ENCODE results near the gene COBLL1.
"Not testable (repeated sequence)": the region's sequence is repeated elsewhere in the genome, so short reads cannot be mapped to it uniquely, and the experiment has no call there.

Gene COBLL1

DNA sequence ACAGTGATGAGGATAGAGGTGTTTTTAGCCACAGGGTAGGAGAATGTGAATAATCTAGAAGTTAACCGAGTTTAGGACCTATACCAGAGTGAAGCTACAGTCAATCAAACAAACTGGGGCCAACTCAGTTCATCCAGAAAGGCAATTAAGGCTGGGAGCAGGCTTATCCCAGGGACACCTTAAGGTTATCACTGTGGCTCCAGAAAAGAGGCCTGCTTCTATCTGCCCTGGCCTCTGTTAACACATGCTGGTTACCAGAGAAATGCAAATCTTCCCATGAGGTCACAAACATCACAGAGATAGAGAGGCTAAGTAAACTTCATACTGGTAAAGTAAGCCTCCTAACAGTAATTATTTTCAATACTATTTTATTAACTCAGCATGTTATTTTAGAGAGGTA lies 127.2 kb downstream of the COBLL1 start:
- no peak for DNase-seq

- DNase-seq = no peak
Observed at GRCh38 chr2:164711766-164712138, 129.9 kb downstream of the COBLL1 start.

- DNase-seq = no peak
Observed at GRCh38 chr2:164710837-164711765, 130.5 kb downstream of the COBLL1 start.

GRCh38 chr2:164710252-164710836 lies 131.3 kb downstream of the COBLL1 start:
- not testable (repeated sequence) for DNase-seq

DNA sequence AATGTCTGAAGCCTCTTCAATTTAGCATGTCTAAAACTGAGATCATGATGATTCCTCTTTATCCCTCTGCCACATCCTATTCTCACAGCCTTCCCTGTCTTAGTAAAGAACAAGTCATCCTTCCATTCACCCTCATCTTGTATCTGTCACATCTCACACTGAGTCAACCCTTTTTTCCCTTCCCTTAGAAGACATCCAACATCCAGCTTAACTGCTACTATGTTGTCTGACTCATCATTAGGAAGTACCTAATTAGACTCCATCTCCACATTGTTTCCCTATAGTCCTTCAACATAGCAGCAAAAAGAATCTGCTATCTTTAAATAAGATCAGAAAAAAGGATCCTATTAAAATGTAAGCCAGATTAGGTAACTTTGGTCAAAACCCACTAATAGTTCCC lies 135.1 kb downstream of the COBLL1 start:
- no peak for DNase-seq

DNA sequence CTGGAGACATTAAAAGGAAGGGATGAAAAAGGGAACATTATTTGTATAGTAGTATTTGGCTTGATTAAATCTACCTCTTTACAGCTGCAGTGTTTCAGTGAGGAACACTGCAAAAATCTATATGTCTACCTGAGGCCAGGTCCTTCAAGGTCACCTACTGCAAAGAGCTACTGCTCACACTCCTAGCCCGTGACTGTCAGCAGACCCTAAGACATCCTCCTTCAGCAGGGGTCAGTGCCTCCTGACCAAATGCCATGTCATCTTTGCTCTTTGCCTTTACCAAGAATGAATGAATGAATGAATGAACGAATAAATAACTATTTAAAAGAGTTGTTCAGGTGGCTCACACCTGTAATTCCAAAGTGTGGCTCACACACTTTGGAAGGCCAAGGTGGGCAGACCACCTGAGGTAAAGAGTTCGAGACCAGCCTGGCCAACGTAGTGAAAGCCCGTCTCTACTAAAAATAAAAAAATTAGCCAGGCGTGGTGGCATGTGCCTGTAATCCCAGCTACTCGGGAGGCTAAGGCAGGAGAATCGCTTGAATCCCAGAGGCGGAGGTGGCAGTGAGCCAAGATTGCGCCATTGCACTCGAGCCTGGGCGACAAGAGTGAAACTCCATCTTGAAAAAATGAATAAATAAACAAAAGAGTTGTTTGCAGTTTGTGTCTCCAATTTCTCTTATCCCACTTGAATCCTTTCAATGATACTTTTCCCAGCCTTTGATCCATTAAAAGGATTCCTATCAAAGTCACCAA lies 136.0 kb downstream of the COBLL1 start:
- no peak for DNase-seq

DNA sequence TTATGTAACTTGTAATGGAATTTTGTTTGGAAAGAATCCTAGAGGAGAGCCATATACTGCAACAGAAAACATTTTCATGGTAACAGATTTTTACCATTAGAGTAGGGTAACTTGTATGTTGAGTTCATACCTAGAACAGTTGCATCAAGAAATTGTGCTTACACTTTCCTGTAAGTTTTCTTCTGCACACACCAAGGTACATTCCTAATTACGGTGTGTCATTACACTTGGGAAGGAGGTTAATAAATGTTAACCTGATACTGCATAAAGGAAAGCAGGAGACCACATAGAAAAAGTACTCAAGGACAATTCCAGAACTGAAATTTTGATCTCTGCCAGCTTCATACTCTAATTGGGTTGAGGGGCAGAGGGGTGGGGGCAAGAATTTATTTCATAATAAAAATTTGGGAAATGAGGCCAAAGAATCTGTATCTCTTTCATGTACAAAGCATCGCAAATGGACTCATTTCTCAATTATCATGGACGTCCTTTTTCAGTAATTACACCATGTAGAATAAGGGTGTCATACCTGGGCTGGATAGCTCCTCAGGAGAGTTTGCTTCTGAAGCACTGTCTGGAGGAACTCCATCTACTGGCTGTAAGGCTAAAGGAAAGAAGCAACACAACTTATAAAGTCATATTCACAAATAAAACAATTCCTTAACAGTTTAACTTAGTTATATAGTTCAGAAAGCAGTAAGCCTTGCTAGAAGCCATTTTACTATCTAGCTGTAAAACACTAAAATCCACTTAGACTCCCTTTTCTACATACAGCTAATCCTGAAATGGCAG lies 137.5 kb downstream of the COBLL1 start:
- DNase-seq = no peak

DNA sequence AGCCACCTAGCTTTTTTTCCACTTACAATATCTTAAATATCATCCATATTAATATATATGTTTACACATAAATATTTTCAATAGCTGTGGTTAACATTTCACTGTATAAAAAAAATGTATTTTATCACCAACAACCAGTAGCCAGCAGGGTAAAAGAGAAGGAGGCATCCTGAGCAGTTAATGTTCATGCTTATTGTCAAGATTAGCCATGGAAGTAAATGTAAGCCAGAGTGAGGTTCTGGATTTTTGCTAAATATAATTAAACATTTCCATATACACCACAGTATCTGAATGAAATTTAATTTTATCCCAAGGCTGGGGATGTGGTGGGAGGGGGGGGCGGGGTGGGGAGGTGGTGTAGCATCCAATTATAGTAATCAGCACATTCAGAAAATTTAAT lies 140.1 kb downstream of the COBLL1 start:
- DNase-seq = no peak

GRCh38 chr2:164700390-164700789 lies 141.2 kb downstream of the COBLL1 start:
- DNase-seq = no peak

DNA sequence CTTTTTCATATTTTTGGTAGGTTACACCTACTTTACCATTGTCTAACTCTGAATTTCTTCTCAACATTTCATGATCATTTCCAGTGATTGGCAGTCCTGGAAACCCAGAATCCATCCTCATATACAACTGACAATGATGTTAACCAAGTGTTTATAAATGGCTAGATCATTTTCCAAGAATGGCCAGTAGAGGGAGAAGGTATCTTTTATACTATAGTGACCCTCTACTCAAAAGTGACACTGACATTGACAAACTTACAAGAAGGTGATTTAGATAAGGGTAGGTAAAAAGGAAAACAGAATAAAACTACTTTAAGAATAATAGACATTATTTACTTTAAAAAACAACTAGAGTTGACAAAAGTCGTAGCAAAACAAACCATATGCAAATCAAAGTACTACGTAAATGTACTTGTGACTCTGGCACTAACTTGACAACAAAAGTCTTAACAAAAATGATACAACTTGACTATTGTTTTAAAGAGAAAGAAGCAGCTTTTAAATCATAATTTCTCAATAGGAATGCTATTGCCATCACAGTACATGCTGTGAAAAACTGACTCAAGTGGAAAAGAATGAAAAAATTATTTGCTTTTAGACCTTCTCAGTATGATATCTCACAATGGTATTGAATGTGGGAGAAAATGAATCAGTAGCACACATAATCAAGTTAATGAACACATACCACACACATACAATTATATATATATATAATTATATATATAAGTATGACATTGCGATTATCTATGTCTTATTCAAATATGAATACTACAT lies 143.7 kb downstream of the COBLL1 start:
- DNase-seq = no peak

DNA sequence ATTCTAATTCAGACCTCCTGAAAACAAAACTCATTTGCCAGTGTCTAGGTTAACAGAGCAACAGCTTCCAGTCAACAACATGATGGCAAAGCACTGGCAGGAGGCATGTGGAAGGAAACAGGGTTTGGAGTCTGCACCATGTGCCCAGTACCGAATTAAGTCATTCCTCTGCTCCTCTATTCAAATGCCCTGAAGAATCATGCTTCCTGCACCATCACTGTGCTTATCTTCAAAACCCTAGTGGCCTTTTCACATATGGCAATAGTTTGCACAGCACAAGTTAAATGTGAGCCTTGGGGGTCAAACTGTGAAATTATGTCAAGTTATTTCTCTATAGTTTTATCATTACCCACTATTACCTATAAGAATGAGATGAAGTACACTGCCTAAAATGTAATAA lies 145.0 kb downstream of the COBLL1 start:
- no peak for DNase-seq

DNA sequence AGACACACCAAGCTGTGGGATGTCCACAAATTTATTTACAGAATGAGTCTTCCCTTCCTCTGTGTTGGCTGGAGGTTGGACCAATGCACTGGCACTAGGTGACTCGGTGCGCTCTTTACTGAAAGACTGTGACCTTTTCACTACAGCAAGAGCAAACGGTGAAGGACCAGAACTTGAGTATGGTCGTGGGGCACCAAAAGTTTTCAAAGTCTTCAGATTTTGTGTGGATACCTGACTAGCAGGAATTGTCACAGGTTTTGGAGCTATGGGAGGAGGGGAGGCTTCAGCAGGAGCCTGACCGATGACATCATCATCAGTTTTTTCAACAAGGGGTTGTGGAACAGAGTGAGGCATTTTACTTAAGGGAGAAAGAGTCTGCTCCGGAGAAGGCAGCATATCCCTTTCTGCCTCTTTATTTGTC lies 147.3 kb downstream of the COBLL1 start:
- DNase-seq = no peak

GRCh38 chr2:164693834-164694233 lies 147.8 kb downstream of the COBLL1 start:
- no peak for DNase-seq

DNA sequence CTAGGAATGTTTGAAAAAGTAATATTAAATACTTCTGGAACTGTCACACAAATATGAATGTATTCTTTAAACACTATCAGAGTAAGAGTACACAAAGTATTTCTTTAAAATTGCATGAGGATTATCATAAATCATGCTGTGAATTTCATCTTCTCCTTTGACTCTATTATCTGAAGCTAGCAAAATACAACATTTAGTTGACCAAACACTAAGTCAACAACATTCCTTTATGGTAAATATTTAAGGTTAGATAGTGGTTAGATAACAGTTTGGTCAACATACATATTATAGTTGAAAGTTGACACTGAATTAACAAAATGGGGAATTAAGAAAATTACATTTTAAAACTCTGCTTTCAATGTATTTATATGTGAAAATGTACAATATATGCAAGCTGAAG lies 148.2 kb downstream of the COBLL1 start:
- no peak for DNase-seq

- no peak for DNase-seq
Observed at GRCh38 chr2:164692958-164693357, 148.7 kb downstream of the COBLL1 start.

GRCh38 chr2:164692114-164692513 lies 149.5 kb downstream of the COBLL1 start:
- DNase-seq = no peak

DNA sequence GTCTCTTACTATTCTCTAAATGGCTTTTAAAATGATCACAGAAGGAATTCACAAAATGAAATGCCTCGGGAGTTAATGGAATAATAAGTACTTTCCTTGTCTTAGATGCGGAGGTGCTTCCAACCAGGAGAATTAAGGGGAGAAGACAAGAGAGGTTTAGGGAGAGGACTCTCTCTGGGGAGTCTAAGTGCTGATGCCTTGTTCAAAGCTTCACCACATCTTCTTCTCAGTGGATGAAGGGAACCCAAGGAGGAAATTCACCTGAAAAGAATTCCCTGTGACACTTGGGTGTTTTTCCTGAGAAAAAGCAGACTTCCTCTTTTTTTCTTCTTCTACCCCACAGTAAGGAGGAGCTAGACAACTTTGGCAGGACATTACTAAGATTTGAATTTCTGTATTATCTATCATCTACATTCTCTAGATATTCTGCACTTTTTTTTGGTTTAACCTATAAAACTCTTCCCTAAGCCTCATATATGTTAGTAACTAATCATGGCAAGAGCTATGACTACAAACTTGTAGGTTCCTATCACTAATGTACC lies 150.2 kb downstream of the COBLL1 start:
- DNase-seq = no peak

DNA sequence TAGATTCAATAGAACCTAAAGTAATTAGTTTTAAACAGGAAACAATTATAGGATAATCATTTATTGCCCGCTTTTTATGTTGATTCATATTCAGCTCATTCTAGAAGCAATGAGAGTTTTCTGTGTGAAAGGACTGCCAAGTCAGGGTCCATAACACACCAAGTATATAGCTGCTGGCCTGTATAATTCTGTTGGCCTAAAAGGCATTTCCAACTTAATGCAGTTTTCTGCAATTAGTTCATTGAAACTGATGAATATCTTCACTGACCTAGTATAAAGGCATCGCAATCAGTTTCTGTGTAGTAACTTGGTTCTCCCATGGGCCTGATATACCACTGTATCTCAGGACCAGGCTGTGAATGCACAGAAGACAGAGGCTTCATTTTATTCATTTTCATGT lies 151.3 kb downstream of the COBLL1 start:
- no peak for DNase-seq

GRCh38 chr2:164688896-164689419 lies 152.7 kb downstream of the COBLL1 start:
- DNase-seq = no peak

GRCh38 chr2:164681009-164681408 lies 160.6 kb downstream of the COBLL1 start:
- DNase-seq = no peak
